Upper lobe of left lung (tissue), 6 donors: ENCODE data around the gene KRT82. TPM values are rescaled to one million over a fixed set of nuclear protein-coding genes. Genes with fewer than 3 reads are reported as not detected.
A peak's percentile ranks its signal among the peaks of the same experiment; 100 is the strongest.

Source experiments
- ATAC-seq, 2 donors: fragments of 200-7000 bp; cut with Tn5 transposase; one replicate each; pipeline ENCODE4 v1.9.1; 2022; ENCODE audit warnings: mild to moderate bottlenecking in 2 of 2, moderate library complexity in 2 of 2; ENCODE audit not compliant: low FRiP score in 2 of 2
- DNase-seq, 2 donors: peaks; one replicate each; pipeline ENCODE4 v3.0.0-alpha.2; 2019 to 2020
- H3K27ac ChIP-seq, 4 donors: fragments of 200-600 bp; sonication (generic); one replicate each; pipeline ENCODE4 v1.5.1; 2016 to 2019
- H3K27me3 ChIP-seq, 4 donors: fragments of 200-600 bp; sonication (generic); one replicate each; pipeline ENCODE4 v1.5.1; 2017 to 2019
- H3K36me3 ChIP-seq, 4 donors: fragments of 200-600 bp; sonication (generic); one replicate each; pipeline ENCODE4 v1.5.1; 2016 to 2019
- H3K4me1 ChIP-seq, 4 donors: fragments of 200-600 bp; sonication (generic); one replicate each; pipeline ENCODE4 v1.5.1; 2018 to 2019
- H3K4me3 ChIP-seq, 4 donors: fragments of 200-600 bp; sonication (generic); one replicate each; pipeline ENCODE4 v1.5.1; 2017 to 2019; ENCODE audit warnings: mild to moderate bottlenecking in 2 of 4, moderate library complexity in 1 of 4
- H3K9me3 ChIP-seq, 4 donors: fragments of 200-600 bp; sonication (generic); one replicate each; pipeline ENCODE4 v1.5.1; 2018 to 2019
- CTCF ChIP-seq, 6 experiments: fragments of 450-650 bp in 4 of 6; fragments of 200-600 bp in 2 of 6; sonication (generic) in 2 of 6; IDR thresholded peaks; one replicate each; pipeline ENCODE4 v1.5.1; 2016 to 2019; ENCODE audit warnings: antibody characterized with exemption in 6 of 6
- EP300 ChIP-seq, 4 donors: sonication (generic); formaldehyde crosslinking; IDR thresholded peaks; one replicate each; pipeline ENCODE4 v1.5.1; 2017; ENCODE audit warnings: antibody characterized with exemption in 4 of 4, control low read depth in 2 of 4
- POLR2A ChIP-seq, 4 donors: fragments of 450-650 bp; IDR thresholded peaks; one replicate each; pipeline ENCODE4 v1.5.1; 2016 to 2017; ENCODE audit warnings: antibody characterized with exemption in 4 of 4, mild to moderate bottlenecking in 2 of 4
- POLR2AphosphoS5 ChIP-seq, 2 donors: sonication (generic); formaldehyde crosslinking; IDR thresholded peaks; one replicate each; pipeline ENCODE4 v1.5.1; 2017; ENCODE audit warnings: antibody characterized with exemption in 2 of 2
- WGBS, 2 donors: methylation state at CpG; one replicate each; pipeline ENCODE4 v1.1.5; 2017 to 2018; 5-methylcytosine and 5-hydroxymethylcytosine counted together
- total RNA-seq, 6 donors: library from RNA; depleted of rRNA in 4 of 6; stranded (reverse); fragments of >200 nt in 4 of 6; gene quantifications; one replicate each; pipeline versions ENCODE4 v1.1.0 to v1.2.1, GENCODE V29; 2016 to 2021
- donor health status: DM: no; HTN: no; CAD: no; lungs with moderate emphysema.
- donor health status: DM: no; HTN: yes; CAD: no; lungs with severe emphysema.

The KRT82 gene
- total RNA-seq, 6 donors from 2014 or later, result not detected

DNA sequence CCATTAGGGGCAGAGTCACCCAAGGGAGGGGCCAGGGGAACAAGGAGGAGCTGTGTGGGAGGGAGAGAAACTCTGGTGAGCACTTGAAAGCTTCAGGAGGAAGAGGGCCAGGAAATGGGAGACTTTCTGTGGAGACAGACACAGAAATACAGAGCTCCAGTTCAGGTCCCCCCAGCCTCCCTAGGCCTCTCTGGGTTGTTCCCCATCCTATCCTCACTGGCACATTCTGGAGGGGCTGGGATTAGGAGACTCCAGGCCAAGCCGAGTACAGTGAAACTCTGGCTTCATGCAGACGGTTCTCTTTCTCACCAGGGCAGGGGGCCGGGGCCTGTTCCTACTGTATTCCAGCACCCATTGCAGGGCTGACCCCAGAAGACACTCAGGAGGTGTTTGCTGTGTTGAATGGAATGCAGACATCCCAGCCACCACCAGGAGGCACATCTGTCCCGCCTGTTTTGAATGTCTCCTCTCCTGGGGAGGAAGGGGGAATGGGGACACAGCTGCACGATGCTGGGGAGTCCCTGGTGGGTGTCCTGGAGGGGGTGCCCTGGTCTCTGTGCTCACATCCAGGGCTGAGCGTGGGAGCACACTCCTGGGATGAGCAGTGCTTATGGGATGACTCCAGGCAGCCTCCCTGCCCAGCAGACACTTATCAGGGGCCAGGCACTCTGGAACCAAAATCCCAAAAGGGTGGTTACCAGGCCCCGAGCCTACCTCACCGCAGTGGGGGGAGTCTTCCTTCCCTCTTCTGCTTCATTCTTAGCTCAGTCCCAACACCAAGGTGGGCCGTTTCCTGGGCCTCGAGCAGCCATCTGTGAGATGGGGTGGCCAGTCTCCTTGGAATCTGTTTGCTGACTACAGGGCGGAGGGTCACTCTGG lies 15.2 kb downstream of the KRT82 start:
- DNase-seq (no peak), ATAC-seq (peak in 1 of 2 donors; percentile 37)
- no peaks in the 10 kb centered on the region for H3K36me3 ChIP-seq
- no peaks in the 10 kb centered on the region for H3K4me1 ChIP-seq
- H3K27ac ChIP-seq, result no peak overlapping the region
- no peaks in the 10 kb centered on the region for H3K9me3 ChIP-seq
- TF ChIP-seq CTCF (IDR thresholded peaks at IDR 0.05), result peak in 3 of 6 experiments; percentile 43 to 57 (median 44)
- no peak for TF ChIP-seq EP300 (IDR thresholded peaks at IDR 0.05)
- TF ChIP-seq POLR2AphosphoS5 (IDR thresholded peaks at IDR 0.05), result no peak
- TF ChIP-seq POLR2A (IDR thresholded peaks at IDR 0.05), result no peak
- no peaks in the 10 kb centered on the region for H3K27me3 ChIP-seq
- WGBS, 2 donors, result 46 to 75% methylated on average over 9 to 11 of the region's 11 CpGs
- H3K4me3 ChIP-seq, result no peak overlapping the region

- no peaks in the 10 kb centered on the region for H3K36me3 ChIP-seq
- no peak overlapping the region for H3K4me3 ChIP-seq
- 31 to 45% methylated on average over 8 to 9 of the region's 9 CpGs for WGBS, 2 donors
- H3K27me3 ChIP-seq, result no peaks in the 10 kb centered on the region
- no peaks in the 10 kb centered on the region for H3K9me3 ChIP-seq
- H3K4me1 ChIP-seq, result no peaks in the 10 kb centered on the region
- ATAC-seq (no peak), DNase-seq (no peak)
- no peak for TF ChIP-seq CTCF (IDR thresholded peaks at IDR 0.05)
- TF ChIP-seq POLR2AphosphoS5 (IDR thresholded peaks at IDR 0.05), result no peak
- TF ChIP-seq EP300 (IDR thresholded peaks at IDR 0.05), result no peak
- TF ChIP-seq POLR2A (IDR thresholded peaks at IDR 0.05), result no peak
- H3K27ac ChIP-seq, result no peak overlapping the region
These were observed 16.6 kb downstream of the KRT82 start for GRCh38 chr12:52389313-52390207.

DNA sequence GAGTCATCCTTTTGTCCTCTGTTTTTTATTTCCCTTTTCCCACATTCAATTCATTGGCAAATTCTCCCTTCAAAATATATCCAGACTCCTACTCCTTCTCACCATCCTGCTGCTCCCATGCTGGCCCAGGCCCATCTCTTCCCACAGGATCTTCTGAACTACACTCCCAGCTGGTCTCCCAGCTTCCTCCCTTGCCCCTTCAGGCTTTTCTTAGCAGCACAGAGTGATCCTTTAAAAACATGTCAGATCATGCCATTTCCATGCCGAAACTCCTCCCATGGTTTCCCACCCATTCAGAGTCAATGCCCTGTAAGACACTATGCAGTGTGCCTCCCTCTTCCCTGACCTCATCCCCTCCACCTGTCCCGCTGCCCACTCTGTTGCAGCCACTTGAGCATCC lies 18.3 kb downstream of the KRT82 start:
- DNase-seq (no peak), ATAC-seq (no peak)
- Histone ChIP-seq H3K27ac (no peak overlapping the region), H3K9me3 (no peaks in the 10 kb centered on the region), H3K4me3 (no peak overlapping the region), H3K4me1 (no peaks in the 10 kb centered on the region), H3K36me3 (no peaks in the 10 kb centered on the region), H3K27me3 (no peaks in the 10 kb centered on the region)
- 78 to 96% methylated on average over 2 of the region's 2 CpGs for WGBS, 2 donors
- TF ChIP-seq CTCF (IDR thresholded peaks at IDR 0.05), result no peak
- TF ChIP-seq EP300 (IDR thresholded peaks at IDR 0.05), result no peak
- no peak for TF ChIP-seq POLR2AphosphoS5 (IDR thresholded peaks at IDR 0.05)
- no peak for TF ChIP-seq POLR2A (IDR thresholded peaks at IDR 0.05)

DNA sequence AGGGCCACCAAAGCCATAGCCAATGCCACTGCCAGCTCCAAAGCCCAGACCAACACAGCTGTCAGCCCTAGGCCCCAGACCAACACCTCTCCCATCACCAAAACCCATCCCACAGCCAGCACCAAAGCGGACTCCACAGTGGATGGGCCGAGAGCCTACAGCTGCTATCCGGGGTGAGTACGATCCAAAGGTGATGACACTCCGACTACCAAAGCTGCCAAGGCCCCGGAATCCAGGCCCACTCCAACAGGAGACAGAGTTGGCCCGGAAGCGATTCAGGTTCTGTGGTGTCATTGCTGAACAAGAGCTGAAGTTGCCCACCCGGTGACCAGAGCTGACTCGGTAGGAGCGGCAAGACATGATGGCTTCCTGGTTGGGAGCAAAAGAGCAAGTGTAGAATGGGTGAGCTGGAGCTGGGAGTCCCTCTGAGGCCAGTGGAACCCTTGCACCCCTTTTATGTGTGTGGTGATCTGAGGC lies 20.9 kb downstream of the KRT82 start, which contains the start of gene KRT84:
TSS of gene KRT84 (minus strand) at position 427 of the 477 bp plus-strand sequence. CDS start at position 360, 67 bp downstream.
- Histone ChIP-seq H3K4me3 (no peak within 1 kb of the TSS), H3K9me3 (no peaks in the 10 kb centered on the region), H3K27ac (no peak within 1 kb of the TSS), H3K36me3 (no peaks in the 10 kb centered on the region), H3K4me1 (no peaks in the 10 kb centered on the region), H3K27me3 (no peaks in the 10 kb centered on the region)
- WGBS, 2 donors, result 93 to 100% methylated on average over 3 to 11 of the region's 11 CpGs
- TF ChIP-seq POLR2AphosphoS5 (IDR thresholded peaks at IDR 0.05) (no peak), EP300 (IDR thresholded peaks at IDR 0.05) (no peak), CTCF (IDR thresholded peaks at IDR 0.05) (no peak)
- no peak for DNase-seq
- ATAC-seq, result no peak
